SK-N-SH (cell line): ENCODE measurements around the gene ITGA2B. TPM values are rescaled to one million over a fixed set of nuclear protein-coding genes. Genes with fewer than 3 reads are reported as not detected.

Experiments used
- CTCF ChIA-PET: fragments of 300-600, 350-600 bp; formaldehyde crosslinking; extraction: SDS; loops from one replicate; lab custom pipeline; 2021; lab: Yijun Ruan, JAX
- POLR2A ChIA-PET: fragments of 350-600 bp; sonication (Branson Sonifier 250); formaldehyde crosslinking; extraction: SDS; loops from one replicate; lab custom pipeline; 2020; ENCODE audit warnings: antibody characterized with exemption, inconsistent platforms; lab: Yijun Ruan, JAX
- DNase-seq: peaks from one replicate; pipeline ENCODE4 v3.0.0; 2012
- H2AFZ ChIP-seq: fragments of 200-600 bp; sonication (generic); 2 replicates; pipeline ENCODE4 v1.8.1; 2016; ENCODE audit warnings: antibody characterized with exemption, mild to moderate bottlenecking, low read depth
- H3F3A ChIP-seq: fragments of 200-600 bp; sonication (generic); replicated peaks from 2 replicates; pipeline ENCODE3; 2016; ENCODE audit warnings: antibody characterized with exemption, mild to moderate bottlenecking; ENCODE audit not compliant: insufficient read depth
- H3K27ac ChIP-seq, 2 experiments: fragments of 200-500 bp in 1 of 2; fragments of 200-600 bp in 1 of 2; sonication (Bioruptor generic) in 1 of 2; sonication (generic), shearing (Covaris generic) in 1 of 2; 2 replicates each; pipeline versions ENCODE4 v1.5.1 to v1.6.1; 2014 to 2016; ENCODE audit warnings: low read depth in 2 of 2, inconsistent platforms in 1 of 2, low read length in 1 of 2, mild to moderate bottlenecking in 1 of 2, mixed read lengths in 1 of 2
- H3K27me3 ChIP-seq: fragments of 200-600 bp; sonication (generic), shearing (Covaris generic); 2 replicates; pipeline ENCODE4 v1.6.1; 2016; ENCODE audit warnings: mixed run types; ENCODE audit not compliant: insufficient read depth
- H3K36me3 ChIP-seq, 2 experiments: fragments of 200-500 bp in 1 of 2; fragments of 200-600 bp in 1 of 2; sonication (Bioruptor generic) in 1 of 2; sonication (generic) in 1 of 2; replicated peaks in 1 of 2; 2 replicates each; pipeline versions ENCODE3 to v1.5.1; 2014 to 2016; ENCODE audit warnings: low read length in 1 of 2, mild to moderate bottlenecking in 1 of 2; ENCODE audit not compliant: insufficient read depth in 2 of 2, control insufficient read depth in 1 of 2
- H3K4me1 ChIP-seq, 2 experiments: fragments of 200-500 bp in 1 of 2; fragments of 200-600 bp in 1 of 2; sonication (Bioruptor generic) in 1 of 2; sonication (generic), shearing (Covaris generic) in 1 of 2; 2 replicates each; pipeline versions ENCODE4 v1.5.1 to v1.6.1; 2014 to 2016; ENCODE audit warnings: low read depth in 1 of 2, low read length in 1 of 2, mixed run types in 1 of 2; ENCODE audit not compliant: insufficient read depth in 2 of 2, control insufficient read depth in 1 of 2
- H3K4me2 ChIP-seq: fragments of 200-600 bp; sonication (generic), shearing (Covaris generic); 2 replicates; pipeline ENCODE4 v1.6.1; 2017; ENCODE audit warnings: mixed run types
- H3K4me3 ChIP-seq, 2 experiments: fragments of 200-500 bp in 1 of 2; fragments of 200-600 bp in 1 of 2; sonication (Bioruptor generic) in 1 of 2; sonication (generic), shearing (Covaris generic) in 1 of 2; 2 replicates each; pipeline versions ENCODE4 v1.5.1 to v1.8.1; 2014 to 2016; ENCODE audit warnings: low read depth in 2 of 2, inconsistent platforms in 1 of 2, low read length in 1 of 2, mild to moderate bottlenecking in 1 of 2, mixed read lengths in 1 of 2, moderate library complexity in 1 of 2
- H3K79me2 ChIP-seq: fragments of 200-600 bp; sonication (generic); 2 replicates; pipeline ENCODE4 v1.8.1; 2017; ENCODE audit warnings: mild to moderate bottlenecking; ENCODE audit not compliant: insufficient read depth
- H3K9ac ChIP-seq: fragments of 200-600 bp; sonication (generic); 2 replicates; pipeline ENCODE4 v1.6.1; 2017; ENCODE audit warnings: mixed run types
- H3K9me2 ChIP-seq: fragments of 200-600 bp; sonication (generic); 2 replicates; pipeline ENCODE4 v1.6.1; 2017; ENCODE audit warnings: mixed run types
- H3K9me3 ChIP-seq: fragments of 200-600 bp; sonication (generic); 2 replicates; pipeline ENCODE4 v1.6.1; 2017; ENCODE audit warnings: mixed run types, mild to moderate bottlenecking, moderate library complexity
- H4K20me1 ChIP-seq: fragments of 200-600 bp; sonication (generic); 2 replicates; pipeline ENCODE4 v1.6.1; 2017; ENCODE audit warnings: mild to moderate bottlenecking, mixed run types; ENCODE audit not compliant: insufficient read depth
- CTCF ChIP-seq: fragments of 200-600 bp; sonication (generic); IDR thresholded peaks from 2 replicates; pipeline ENCODE4 v1.6.1; 2017; ENCODE audit warnings: antibody characterized with exemption, mild to moderate bottlenecking, moderate library complexity
- EZH2phosphoT487 ChIP-seq: fragments of 200-600 bp; sonication (generic); IDR thresholded peaks from 2 replicates; pipeline ENCODE4 v1.6.1; 2017; ENCODE audit warnings: low read depth, mixed run types, mild to moderate bottlenecking, antibody characterized with exemption, moderate library complexity, borderline replicate concordance
- FOXJ3 ChIP-seq: sonication (generic); formaldehyde crosslinking; IDR thresholded peaks from 2 replicates; pipeline ENCODE4 v1.5.1; 2020; ENCODE audit warnings: mild to moderate bottlenecking, missing genetic modification reagents
- MAX ChIP-seq: IDR thresholded peaks from 2 replicates; pipeline ENCODE4 v1.4.0; 2012; ENCODE audit warnings: low read depth
- MEF2A ChIP-seq: IDR thresholded peaks from 2 replicates; pipeline ENCODE4 v1.4.0; 2012; ENCODE audit warnings: low read depth, borderline replicate concordance
- NFIC ChIP-seq: IDR thresholded peaks from 2 replicates; pipeline ENCODE4 v1.4.0; 2012; ENCODE audit warnings: borderline replicate concordance
- RCOR1 ChIP-seq: fragments of 150-350 bp; IDR thresholded peaks from 2 replicates; pipeline ENCODE4 v1.6.1; 2017; ENCODE audit warnings: antibody characterized with exemption, low read length
- REST ChIP-seq: IDR thresholded peaks from 2 replicates; pipeline ENCODE4 v1.6.1; 2012; ENCODE audit warnings: mild to moderate bottlenecking, low read depth, low read length, moderate library complexity
- RFX5 ChIP-seq: IDR thresholded peaks from 2 replicates; pipeline ENCODE4 v1.6.1; 2012; ENCODE audit warnings: mild to moderate bottlenecking, improper control_type of control experiment, low read length
- SMC3 ChIP-seq: IDR thresholded peaks from 2 replicates; pipeline ENCODE4 v1.6.1; 2012; ENCODE audit warnings: low read depth, low read length, improper control_type of control experiment
- TEAD4 ChIP-seq: IDR thresholded peaks from 2 replicates; pipeline ENCODE4 v1.4.0; 2012; ENCODE audit warnings: mild to moderate bottlenecking, borderline replicate concordance; ENCODE audit not compliant: insufficient read depth
- USF1 ChIP-seq: IDR thresholded peaks from 2 replicates; pipeline ENCODE4 v1.4.0; 2012; ENCODE audit warnings: low read depth, borderline replicate concordance
- USF2 ChIP-seq: fragments of 150-350 bp; IDR thresholded peaks from 2 replicates; pipeline ENCODE4 v1.6.1; 2017; ENCODE audit warnings: antibody characterized with exemption, low read length, low read depth, borderline replicate concordance
- WGBS: methylation state at CpG from one replicate; pipeline ENCODE4 v1.1.6; 2017; ENCODE audit warnings: low lambda C conversion rate; 5-methylcytosine and 5-hydroxymethylcytosine counted together
- polyA plus RNA-seq, 3 experiments: library from polyadenylated mRNA; depleted of rRNA; stranded (reverse); fragments of >200 nt; gene quantifications; 2 replicates each; pipeline ENCODE4 v1.2.3, GENCODE V29; 2012

The ITGA2B gene
- polyA plus RNA-seq, 1 of the 3 experiments (the other 2 are of a cell fraction) = 1.3 TPM

- Histone ChIP-seq H3K9me2 (no peaks in the 10 kb centered on the region), H3K9ac (no peak overlapping the region), H3K9me3 (no peaks in the 10 kb centered on the region), H3K4me1 (no peaks in the 10 kb centered on the region), H3K4me2 (no peak overlapping the region), H3K36me3 (no peaks in the 10 kb centered on the region), H4K20me1 (no peaks in the 10 kb centered on the region), H3F3A (no peaks in the 10 kb centered on the region), H3K4me3 (no peak overlapping the region; a peak in 1 of 4 replicates), H3K27me3 (no peaks in the 10 kb centered on the region), H3K79me2 (no peaks in the 10 kb centered on the region), H2AFZ (no peak overlapping the region), H3K27ac (no peak overlapping the region)
- peak; percentile 81 for DNase-seq
- TF ChIP-seq USF1 (no peak), USF2 (no peak), CTCF (peak; percentile 51)
- ChIA-PET CTCF (interaction anchor here (0.6 to 2.4 kb wide), 10 partner anchors 9 to 118 kb away, joined by 3 to 11 read pairs (median 5); partner anchors contain the start of genes FAM171A2 and GRN), POLR2A (no interaction called here)
- 54% methylated on average over 4 of the region's 5 CpGs for WGBS
Measured at GRCh38 chr17:44376124-44376523, 13.3 kb downstream of the ITGA2B start.

- no peaks in the 10 kb centered on the region for H3K36me3 ChIP-seq
- H3K79me2 ChIP-seq = no peaks in the 10 kb centered on the region
- peak; percentile 51 for DNase-seq
- H3K27ac ChIP-seq = no peak overlapping the region
- no peak overlapping the region for H2AFZ ChIP-seq
- H3K4me3 ChIP-seq = no peak overlapping the region
- H3K9me2 ChIP-seq = no peaks in the 10 kb centered on the region
- no peak overlapping the region for H3K9ac ChIP-seq
- no peaks in the 10 kb centered on the region for H3K27me3 ChIP-seq
- H4K20me1 ChIP-seq = no peaks in the 10 kb centered on the region
- no peaks in the 10 kb centered on the region for H3K4me1 ChIP-seq
- H3F3A ChIP-seq = no peaks in the 10 kb centered on the region
- no peak overlapping the region for H3K4me2 ChIP-seq
- H3K9me3 ChIP-seq = no peaks in the 10 kb centered on the region
- ChIA-PET CTCF (interaction anchor here (0.7 to 2.4 kb wide), 11 partner anchors 9 to 169 kb away, joined by 3 to 11 read pairs (median 4); partner anchors contain the start of genes FAM171A2 and GRN), POLR2A (no interaction called here)
- WGBS = 86% methylated on average over 10 of the region's 22 CpGs
- TF ChIP-seq RFX5 (no peak), EZH2phosphoT487 (no peak), RCOR1 (no peak), MEF2A (no peak), SMC3 (no peak), USF2 (no peak), NFIC (no peak), REST (no peak), FOXJ3 (no peak), MAX (no peak), TEAD4 (no peak)
Measured at GRCh38 chr17:44375196-44376017, 14.0 kb downstream of the ITGA2B start.
